ENCODE measurements around the gene PRDM8. TPM values are rescaled to one million over a fixed set of nuclear protein-coding genes. Genes with fewer than 3 reads are reported as not detected.

PRDM8 gene
- total RNA-seq, 2 experiments from 2014 or later, result not detected

- H3K4me3 ChIP-seq (ENCODE audit: low read depth, low read length, poor library complexity, severe bottlenecking), result no peak overlapping the region
- intact Hi-C loops (cut with micrococcal nuclease; ENCODE audit: unreplicated experiment), result no loop called here
- TF ChIP-seq EZH2phosphoT487 (IDR thresholded peaks at IDR 0.05; ENCODE audit: borderline replicate concordance, low read depth, low read length) (no peak), CTCF (conservative IDR thresholded peaks at IDR 0.05; ENCODE audit: low read length) (no peak)
- no peaks in the 10 kb centered on the region for H3K4me1 ChIP-seq (ENCODE audit: insufficient read depth, low read length, poor library complexity, severe bottlenecking)
- ChIA-PET POLR2A (interaction anchor here (0.6 kb wide), 1 partner anchor 55 kb away, joined by 3 read pairs; no protein-coding TSS in a partner anchor), CTCF (ENCODE audit: unreplicated experiment) (no interaction called here)
- no TSS peak for BruUV-seq (replicated peaks)
- H3K79me2 ChIP-seq (ENCODE audit: insufficient read depth, low read depth, low read length), result no peaks in the 10 kb centered on the region
- no peak overlapping the region for H3K27ac ChIP-seq (ENCODE audit: low read depth, low read length, poor library complexity, severe bottlenecking)
- H3K9me3 ChIP-seq (ENCODE audit: low read length), result no peaks in the 10 kb centered on the region
- H4K20me1 ChIP-seq (ENCODE audit: insufficient read depth, low read length), result no peaks in the 10 kb centered on the region
- no peak overlapping the region for H3K4me2 ChIP-seq (ENCODE audit: low read length)
- no peak for DNase-seq (ENCODE audit: low spot score)
- no peaks in the 10 kb centered on the region for H3K9me2 ChIP-seq (ENCODE audit: insufficient read depth, low read length)
- no peak overlapping the region for H2AFZ ChIP-seq (ENCODE audit: low read length)
- no peaks in the 10 kb centered on the region for H3K36me3 ChIP-seq (ENCODE audit: insufficient read depth, low read length)
These were observed 28.3 kb downstream of the PRDM8 start for GRCh38 chr4:80225595-80225994.

GRCh38 chr4:80226094-80226493 is 28.8 kb downstream of the PRDM8 start:
- CTCF ChIA-PET (ENCODE audit: unreplicated experiment), result no interaction called here
- intact Hi-C loops (cut with micrococcal nuclease; ENCODE audit: unreplicated experiment), result no loop called here
- Histone ChIP-seq H3K9me2 (ENCODE audit: insufficient read depth, low read length) (no peaks in the 10 kb centered on the region), H3K27ac (ENCODE audit: low read depth, low read length, poor library complexity, severe bottlenecking) (no peak overlapping the region), H3K4me2 (ENCODE audit: low read length) (no peak overlapping the region), H4K20me1 (ENCODE audit: insufficient read depth, low read length) (no peaks in the 10 kb centered on the region), H3K4me3 (ENCODE audit: low read depth, low read length, poor library complexity, severe bottlenecking) (no peak overlapping the region), H3K79me2 (ENCODE audit: insufficient read depth, low read depth, low read length) (no peaks in the 10 kb centered on the region), H2AFZ (ENCODE audit: low read length) (no peak overlapping the region), H3K9me3 (ENCODE audit: low read length) (no peaks in the 10 kb centered on the region), H3K4me1 (ENCODE audit: insufficient read depth, low read length, poor library complexity, severe bottlenecking) (no peaks in the 10 kb centered on the region), H3K36me3 (ENCODE audit: insufficient read depth, low read length) (no peaks in the 10 kb centered on the region)
- BruUV-seq (replicated peaks), result no TSS peak
- TF ChIP-seq EZH2phosphoT487 (IDR thresholded peaks at IDR 0.05; ENCODE audit: borderline replicate concordance, low read depth, low read length) (no peak), CTCF (conservative IDR thresholded peaks at IDR 0.05; ENCODE audit: low read length) (no peak)
- POLR2A ChIA-PET, result interaction anchor here (0.6 kb wide), 1 partner anchor 55 kb away, joined by 3 read pairs; no protein-coding TSS in a partner anchor
- DNase-seq (ENCODE audit: low spot score), result no peak

- intact Hi-C loops (cut with micrococcal nuclease; ENCODE audit: unreplicated experiment), result no loop called here
- no peaks in the 10 kb centered on the region for H3K79me2 ChIP-seq (ENCODE audit: insufficient read depth, low read depth, low read length)
These were observed 31.2 kb downstream of the PRDM8 start for GRCh38 chr4:80228460-80228859.

More at GRCh38 chr4:80228460-80228859, 31.2 kb downstream of the PRDM8 start:
- no peak for DNase-seq (ENCODE audit: low spot score)
- Histone ChIP-seq H3K4me2 (ENCODE audit: low read length) (no peak overlapping the region), H4K20me1 (ENCODE audit: insufficient read depth, low read length) (no peaks in the 10 kb centered on the region), H3K9me3 (ENCODE audit: low read length) (no peaks in the 10 kb centered on the region), H3K4me1 (ENCODE audit: insufficient read depth, low read length, poor library complexity, severe bottlenecking) (no peaks in the 10 kb centered on the region), H3K4me3 (ENCODE audit: low read depth, low read length, poor library complexity, severe bottlenecking) (no peak overlapping the region), H3K27ac (ENCODE audit: low read depth, low read length, poor library complexity, severe bottlenecking) (no peak overlapping the region), H2AFZ (ENCODE audit: low read length) (no peak overlapping the region), H3K9me2 (ENCODE audit: insufficient read depth, low read length) (no peaks in the 10 kb centered on the region), H3K36me3 (ENCODE audit: insufficient read depth, low read length) (no peaks in the 10 kb centered on the region)
- ChIA-PET POLR2A (no interaction called here), CTCF (ENCODE audit: unreplicated experiment) (no interaction called here)
- no peak for TF ChIP-seq CTCF (conservative IDR thresholded peaks at IDR 0.05; ENCODE audit: low read length)
- no peak for TF ChIP-seq EZH2phosphoT487 (IDR thresholded peaks at IDR 0.05; ENCODE audit: borderline replicate concordance, low read depth, low read length)
- no TSS peak for BruUV-seq (replicated peaks)
